Keratinocyte (primary cell): Measurements from ENCODE around the gene ZNF709.
"Not testable (repeated sequence)": the region's sequence is repeated elsewhere in the genome, so short reads cannot be mapped to it uniquely, and the experiment has no call there.

Source experiments
- EZH2 ChIP-seq: IDR thresholded peaks from one replicate; pipeline ENCODE4 v1.6.1; 2012; ENCODE audit warnings: inconsistent platforms, mild to moderate bottlenecking, low read length, moderate library complexity
- TF ChIP-seq, protein P1 (sequence below), 3 experiments: IDR thresholded peaks in 1 of 3; conservative IDR thresholded peaks in 1 of 3; optimal IDR thresholded peaks in 1 of 3; 2 replicates in 2 of 3; 3 replicates in 1 of 3; pipeline versions ENCODE3 to v1.5.1; 2011; ENCODE audit warnings: low read length in 3 of 3, mild to moderate bottlenecking in 3 of 3, moderate library complexity in 2 of 3, control low read depth in 1 of 3, inconsistent platforms in 1 of 3; ENCODE audit not compliant: insufficient read depth in 2 of 3; ENCODE audit errors: extremely low read depth in 1 of 3

DNA sequence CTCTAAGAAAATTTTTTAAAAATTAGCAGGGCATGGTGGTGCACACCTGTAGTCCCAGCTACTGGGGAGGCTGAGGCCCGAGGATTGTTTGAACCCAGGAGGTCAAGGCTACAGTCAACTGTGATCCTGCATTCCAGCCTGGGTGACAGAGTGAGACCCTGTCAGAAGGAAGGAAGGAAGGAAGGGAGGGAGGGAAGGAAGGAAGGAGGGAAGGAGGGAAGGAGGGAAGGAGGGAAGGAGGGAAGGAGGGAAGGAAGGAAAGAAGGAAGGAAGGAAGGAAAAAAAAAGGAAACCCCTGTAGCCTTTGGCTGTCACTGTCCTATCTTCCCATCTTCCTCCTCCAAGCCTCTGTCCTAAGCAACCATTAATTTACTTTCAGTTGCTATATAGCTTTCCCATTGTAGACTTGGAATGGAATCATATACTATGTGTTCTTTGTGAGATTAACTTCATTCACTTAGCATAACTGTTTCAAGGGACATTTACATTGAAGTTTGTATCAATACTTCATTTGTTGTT is 1.7 kb upstream of the ZNF709 start:
- TF ChIP-seq, protein P1, sequence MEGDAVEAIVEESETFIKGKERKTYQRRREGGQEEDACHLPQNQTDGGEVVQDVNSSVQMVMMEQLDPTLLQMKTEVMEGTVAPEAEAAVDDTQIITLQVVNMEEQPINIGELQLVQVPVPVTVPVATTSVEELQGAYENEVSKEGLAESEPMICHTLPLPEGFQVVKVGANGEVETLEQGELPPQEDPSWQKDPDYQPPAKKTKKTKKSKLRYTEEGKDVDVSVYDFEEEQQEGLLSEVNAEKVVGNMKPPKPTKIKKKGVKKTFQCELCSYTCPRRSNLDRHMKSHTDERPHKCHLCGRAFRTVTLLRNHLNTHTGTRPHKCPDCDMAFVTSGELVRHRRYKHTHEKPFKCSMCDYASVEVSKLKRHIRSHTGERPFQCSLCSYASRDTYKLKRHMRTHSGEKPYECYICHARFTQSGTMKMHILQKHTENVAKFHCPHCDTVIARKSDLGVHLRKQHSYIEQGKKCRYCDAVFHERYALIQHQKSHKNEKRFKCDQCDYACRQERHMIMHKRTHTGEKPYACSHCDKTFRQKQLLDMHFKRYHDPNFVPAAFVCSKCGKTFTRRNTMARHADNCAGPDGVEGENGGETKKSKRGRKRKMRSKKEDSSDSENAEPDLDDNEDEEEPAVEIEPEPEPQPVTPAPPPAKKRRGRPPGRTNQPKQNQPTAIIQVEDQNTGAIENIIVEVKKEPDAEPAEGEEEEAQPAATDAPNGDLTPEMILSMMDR (optimal IDR thresholded peaks at IDR 0.05 in 1 of 3, IDR thresholded peaks at IDR 0.05 in 1 of 3, conservative IDR thresholded peaks at IDR 0.05 in 1 of 3; ENCODE audit: extremely low read depth in 1 of 3, insufficient read depth in 2 of 3, low read length in 3 of 3) = not testable (repeated sequence)
- not testable (repeated sequence) for TF ChIP-seq EZH2
